Liver (tissue), 9 donors: ENCODE data around the gene GRAMD2A. TPM values are rescaled to one million over a fixed set of nuclear protein-coding genes. Genes with fewer than 3 reads are reported as not detected.

Source experiments
- DNase-seq: peaks from one replicate; pipeline ENCODE4 v3.0.0-alpha.2; 2017; ENCODE audit warnings: low spot score
- H3K27ac ChIP-seq, 2 donors: one replicate each; pipeline ENCODE4 v1.7.0; 2013; ENCODE audit warnings: inconsistent platforms in 2 of 2, low read length in 2 of 2, control low read depth in 1 of 2, low read depth in 1 of 2, mild to moderate bottlenecking in 1 of 2
- H3K27me3 ChIP-seq, 4 donors: one replicate each; pipeline versions ENCODE4 v1.6.1 to v1.7.0; 2013; ENCODE audit warnings: low read length in 3 of 4, inconsistent platforms in 1 of 4, mild to moderate bottlenecking in 1 of 4, moderate library complexity in 1 of 4; ENCODE audit not compliant: control insufficient read depth in 4 of 4, insufficient read depth in 4 of 4
- H3K36me3 ChIP-seq, 4 donors: one replicate each; pipeline versions ENCODE4 v1.6.1 to v1.7.0; 2013; ENCODE audit warnings: low read length in 3 of 4, mild to moderate bottlenecking in 3 of 4, low read depth in 1 of 4, moderate library complexity in 1 of 4; ENCODE audit not compliant: control insufficient read depth in 4 of 4, insufficient read depth in 3 of 4
- H3K4me1 ChIP-seq, 4 donors: one replicate each; pipeline versions ENCODE4 v1.6.1 to v1.7.0; 2013; ENCODE audit warnings: low read length in 3 of 4, mild to moderate bottlenecking in 3 of 4, moderate library complexity in 1 of 4; ENCODE audit not compliant: control insufficient read depth in 4 of 4, insufficient read depth in 4 of 4
- H3K4me3 ChIP-seq, 3 donors: one replicate each; pipeline versions ENCODE4 v1.6.1 to v1.7.0; 2013; ENCODE audit warnings: low read length in 3 of 3, control low read depth in 1 of 3, low read depth in 1 of 3, mild to moderate bottlenecking in 1 of 3
- H3K9ac ChIP-seq, 2 donors: one replicate each; pipeline ENCODE4 v1.7.0; 2013; ENCODE audit warnings: low read length in 2 of 2, mild to moderate bottlenecking in 2 of 2, moderate library complexity in 2 of 2, control low read depth in 1 of 2, low read depth in 1 of 2
- H3K9me3 ChIP-seq, 4 donors: one replicate each; pipeline versions ENCODE4 v1.6.1 to v1.7.0; 2013; ENCODE audit warnings: low read length in 3 of 4; ENCODE audit not compliant: control insufficient read depth in 4 of 4
- GABPA ChIP-seq, 2 donors: IDR thresholded peaks in 1 of 2; conservative IDR thresholded peaks in 1 of 2; 2 replicates each; pipeline ENCODE4 v1.6.1; 2016; ENCODE audit warnings: antibody characterized with exemption in 2 of 2, mild to moderate bottlenecking in 1 of 2, moderate library complexity in 1 of 2
- HNF4A ChIP-seq, 2 donors: conservative IDR thresholded peaks; 2 replicates each; pipeline ENCODE4 v1.6.1; 2016; ENCODE audit warnings: antibody characterized with exemption in 2 of 2, mild to moderate bottlenecking in 2 of 2
- JUND ChIP-seq, 2 donors: IDR thresholded peaks; 2 replicates each; pipeline ENCODE4 v1.6.1; 2016; ENCODE audit warnings: antibody characterized with exemption in 2 of 2
- RAD21 ChIP-seq, 2 donors: IDR thresholded peaks; 2 replicates each; pipeline ENCODE4 v1.6.1; 2016; ENCODE audit warnings: antibody characterized with exemption in 2 of 2, mild to moderate bottlenecking in 2 of 2
- RXRA ChIP-seq, 2 donors: IDR thresholded peaks; 2 replicates each; pipeline ENCODE4 v1.6.1; 2017 to 2018; ENCODE audit warnings: antibody characterized with exemption in 2 of 2, mild to moderate bottlenecking in 1 of 2
- SP1 ChIP-seq: IDR thresholded peaks from 2 replicates; pipeline ENCODE4 v1.6.1; 2018; ENCODE audit warnings: antibody characterized with exemption, mild to moderate bottlenecking
- TAF1 ChIP-seq: conservative IDR thresholded peaks from 2 replicates; pipeline ENCODE4 v1.6.1; 2016; ENCODE audit warnings: antibody characterized with exemption, mild to moderate bottlenecking
- YY1 ChIP-seq: IDR thresholded peaks from 2 replicates; pipeline ENCODE4 v1.6.1; 2016; ENCODE audit warnings: antibody characterized with exemption, mild to moderate bottlenecking
- ZBTB33 ChIP-seq: IDR thresholded peaks from 2 replicates; pipeline ENCODE4 v1.6.1; 2016; ENCODE audit warnings: antibody characterized with exemption
- WGBS: extraction: QIAGEN DNeasy Blood & Tissue Kit; methylation state at CpG from one replicate; pipeline ENCODE4 v1.1.7; 2013; 5-methylcytosine and 5-hydroxymethylcytosine counted together
- polyA plus RNA-seq, 2 donors: library from polyadenylated mRNA; stranded (reverse) in 1 of 2; unstranded in 1 of 2; fragments of 200-250 nt in 1 of 2; fragments of >200 nt in 1 of 2; fragmentation: Nextera tagmentation in 1 of 2; extraction: Ambion mirVana in 1 of 2; gene quantifications; one replicate each; pipeline versions ENCODE4 v1.2.1 to v1.2.3, GENCODE V29; 2013 to 2015
- total RNA-seq, 2 donors: library from RNA; depleted of rRNA; stranded (reverse); fragments of >200 nt; gene quantifications; one replicate each; pipeline ENCODE4 v1.2.3, GENCODE V29; 2014
- TF ChIP-seq, protein P1 (sequence below): fragments of 150-350 bp; IDR thresholded peaks from 2 replicates; pipeline ENCODE4 v1.5.1; 2017; ENCODE audit warnings: improper control_type of control experiment, low read depth, low read length; ENCODE audit not compliant: missing input control
- TF ChIP-seq, protein P2 (sequence below): IDR thresholded peaks from 2 replicates; pipeline ENCODE4 v1.6.1; 2016; ENCODE audit warnings: antibody characterized with exemption, mild to moderate bottlenecking
- TF ChIP-seq, protein P3 (sequence below): IDR thresholded peaks from 2 replicates; pipeline ENCODE4 v1.6.1; 2016; ENCODE audit warnings: antibody characterized with exemption
- donor health status: healthy.
- donor health status: healthy.
- donor health status: healthy.
- donor health status: healthy.
- donor health status: healthy.

GRAMD2A gene
- total and polyA plus RNA-seq, 4 donors = not detected

GRCh38 chr15:72182244-72182643, 15.3 kb downstream of the GRAMD2A start:
- DNase-seq = no peak
- no peak overlapping the region for H3K4me3 ChIP-seq
- no peak overlapping the region for H3K9ac ChIP-seq
- H3K9me3 ChIP-seq = no peaks in the 10 kb centered on the region
- H3K27me3 ChIP-seq = peaks cover 0 to 6% (median 0%) of the 10 kb centered on the region in 4 donors
- H3K4me1 ChIP-seq = peaks cover 0 to 8% (median 5%) of the 10 kb centered on the region in 4 donors
- H3K36me3 ChIP-seq = no peaks in the 10 kb centered on the region
- WGBS = 98% methylated on average over 3 of the region's 3 CpGs
- TF ChIP-seq TAF1 (no peak), GABPA (IDR thresholded peaks at IDR 0.05 in 1 of 2, conservative IDR thresholded peaks at IDR 0.05 in 1 of 2) (no peak), RXRA (IDR thresholded peaks at IDR 0.05) (no peak), JUND (IDR thresholded peaks at IDR 0.05) (no peak), HNF4A (conservative IDR thresholded peaks at IDR 0.05) (no peak), ZBTB33 (no peak), RAD21 (IDR thresholded peaks at IDR 0.05) (no peak)
- TF ChIP-seq, protein P1, sequence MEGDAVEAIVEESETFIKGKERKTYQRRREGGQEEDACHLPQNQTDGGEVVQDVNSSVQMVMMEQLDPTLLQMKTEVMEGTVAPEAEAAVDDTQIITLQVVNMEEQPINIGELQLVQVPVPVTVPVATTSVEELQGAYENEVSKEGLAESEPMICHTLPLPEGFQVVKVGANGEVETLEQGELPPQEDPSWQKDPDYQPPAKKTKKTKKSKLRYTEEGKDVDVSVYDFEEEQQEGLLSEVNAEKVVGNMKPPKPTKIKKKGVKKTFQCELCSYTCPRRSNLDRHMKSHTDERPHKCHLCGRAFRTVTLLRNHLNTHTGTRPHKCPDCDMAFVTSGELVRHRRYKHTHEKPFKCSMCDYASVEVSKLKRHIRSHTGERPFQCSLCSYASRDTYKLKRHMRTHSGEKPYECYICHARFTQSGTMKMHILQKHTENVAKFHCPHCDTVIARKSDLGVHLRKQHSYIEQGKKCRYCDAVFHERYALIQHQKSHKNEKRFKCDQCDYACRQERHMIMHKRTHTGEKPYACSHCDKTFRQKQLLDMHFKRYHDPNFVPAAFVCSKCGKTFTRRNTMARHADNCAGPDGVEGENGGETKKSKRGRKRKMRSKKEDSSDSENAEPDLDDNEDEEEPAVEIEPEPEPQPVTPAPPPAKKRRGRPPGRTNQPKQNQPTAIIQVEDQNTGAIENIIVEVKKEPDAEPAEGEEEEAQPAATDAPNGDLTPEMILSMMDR = no peak
- TF ChIP-seq, protein P2, sequence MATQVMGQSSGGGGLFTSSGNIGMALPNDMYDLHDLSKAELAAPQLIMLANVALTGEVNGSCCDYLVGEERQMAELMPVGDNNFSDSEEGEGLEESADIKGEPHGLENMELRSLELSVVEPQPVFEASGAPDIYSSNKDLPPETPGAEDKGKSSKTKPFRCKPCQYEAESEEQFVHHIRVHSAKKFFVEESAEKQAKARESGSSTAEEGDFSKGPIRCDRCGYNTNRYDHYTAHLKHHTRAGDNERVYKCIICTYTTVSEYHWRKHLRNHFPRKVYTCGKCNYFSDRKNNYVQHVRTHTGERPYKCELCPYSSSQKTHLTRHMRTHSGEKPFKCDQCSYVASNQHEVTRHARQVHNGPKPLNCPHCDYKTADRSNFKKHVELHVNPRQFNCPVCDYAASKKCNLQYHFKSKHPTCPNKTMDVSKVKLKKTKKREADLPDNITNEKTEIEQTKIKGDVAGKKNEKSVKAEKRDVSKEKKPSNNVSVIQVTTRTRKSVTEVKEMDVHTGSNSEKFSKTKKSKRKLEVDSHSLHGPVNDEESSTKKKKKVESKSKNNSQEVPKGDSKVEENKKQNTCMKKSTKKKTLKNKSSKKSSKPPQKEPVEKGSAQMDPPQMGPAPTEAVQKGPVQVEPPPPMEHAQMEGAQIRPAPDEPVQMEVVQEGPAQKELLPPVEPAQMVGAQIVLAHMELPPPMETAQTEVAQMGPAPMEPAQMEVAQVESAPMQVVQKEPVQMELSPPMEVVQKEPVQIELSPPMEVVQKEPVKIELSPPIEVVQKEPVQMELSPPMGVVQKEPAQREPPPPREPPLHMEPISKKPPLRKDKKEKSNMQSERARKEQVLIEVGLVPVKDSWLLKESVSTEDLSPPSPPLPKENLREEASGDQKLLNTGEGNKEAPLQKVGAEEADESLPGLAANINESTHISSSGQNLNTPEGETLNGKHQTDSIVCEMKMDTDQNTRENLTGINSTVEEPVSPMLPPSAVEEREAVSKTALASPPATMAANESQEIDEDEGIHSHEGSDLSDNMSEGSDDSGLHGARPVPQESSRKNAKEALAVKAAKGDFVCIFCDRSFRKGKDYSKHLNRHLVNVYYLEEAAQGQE = no peak
- H3K27ac ChIP-seq = no peak overlapping the region

- no peak overlapping the region for H3K4me3 ChIP-seq
- no peak overlapping the region for H3K9ac ChIP-seq
- H3K27ac ChIP-seq = no peak overlapping the region
- DNase-seq = no peak
- no peaks in the 10 kb centered on the region for H3K36me3 ChIP-seq
- TF ChIP-seq, protein P2 = no peak
- TF ChIP-seq, protein P3, sequence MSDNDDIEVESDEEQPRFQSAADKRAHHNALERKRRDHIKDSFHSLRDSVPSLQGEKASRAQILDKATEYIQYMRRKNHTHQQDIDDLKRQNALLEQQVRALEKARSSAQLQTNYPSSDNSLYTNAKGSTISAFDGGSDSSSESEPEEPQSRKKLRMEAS = no peak
- TF ChIP-seq SP1 (no peak), GABPA (IDR thresholded peaks at IDR 0.05 in 1 of 2, conservative IDR thresholded peaks at IDR 0.05 in 1 of 2) (no peak), YY1 (no peak)
- H3K9me3 ChIP-seq = no peaks in the 10 kb centered on the region
- 93% methylated on average over 5 of the region's 5 CpGs for WGBS
- H3K27me3 ChIP-seq = peaks cover 0 to 6% (median 2%) of the 10 kb centered on the region in 4 donors
- peaks cover 0 to 8% (median 5%) of the 10 kb centered on the region in 4 donors for H3K4me1 ChIP-seq
Measured at GRCh38 chr15:72180761-72181324, 16.7 kb downstream of the GRAMD2A start.
